GM11168 (cell line): ENCODE results near the gene HLA-B.
"Not testable (repeated sequence)": the region's sequence is repeated elsewhere in the genome, so short reads cannot be mapped to it uniquely, and the experiment has no call there.

ENCODE experiments used
- in situ Hi-C: fragments of 300-500 bp; cut with MboI; formaldehyde crosslinking; loops from one replicate; pipeline ENCODE4 v1.12.0; 2022; ENCODE audit warnings: low sequenced_read_pairs; ENCODE audit not compliant: unreplicated experiment

The HLA-B gene

GRCh38 chr6:31356946-31357466 lies at the start of gene HLA-B:
Gene HLA-B (minus strand): TSS chr6:31357179. CDS start chr6:31357158, 21 bp downstream.
- in situ Hi-C loops: no loop called here

- in situ Hi-C loops: no loop called here
Measured at GRCh38 chr6:31405996-31406395, 49.0 kb upstream of the HLA-B start.

GRCh38 chr6:31404061-31404364 lies 47.0 kb upstream of the HLA-B start:
- in situ Hi-C loops: loop anchor here (5.0 kb wide), 1 partner anchor 38 kb away; no protein-coding TSS in a partner anchor

GRCh38 chr6:31403283-31404060 lies 46.5 kb upstream of the HLA-B start, which contains the start of gene MICA:
Gene MICA (plus strand): TSS chr6:31403595. CDS start chr6:31403633, 38 bp downstream.
- in situ Hi-C loops: loop anchor here (5.0 kb wide), 1 partner anchor 39 kb away; no protein-coding TSS in a partner anchor

GRCh38 chr6:31402324-31403282 lies 45.6 kb upstream of the HLA-B start:
- in situ Hi-C loops: loop anchor here (5.0 kb wide), 1 partner anchor 40 kb away; no protein-coding TSS in a partner anchor

GRCh38 chr6:31401403-31401802 lies 44.4 kb upstream of the HLA-B start:
- in situ Hi-C loops: loop anchor here (5.0 kb wide), 1 partner anchor 41 kb away; no protein-coding TSS in a partner anchor

- in situ Hi-C loops: loop anchor here (5.0 kb wide), 1 partner anchor 42 kb away; no protein-coding TSS in a partner anchor
Measured at GRCh38 chr6:31400467-31401289, 43.7 kb upstream of the HLA-B start.

GRCh38 chr6:31399589-31400466 lies 42.8 kb upstream of the HLA-B start:
- in situ Hi-C loops: loop anchor here (5.0 kb wide), 1 partner anchor 42 kb away; no protein-coding TSS in a partner anchor

GRCh38 chr6:31397901-31398525 lies 41.0 kb upstream of the HLA-B start:
- in situ Hi-C loops: no loop called here

- in situ Hi-C loops: not testable (repeated sequence)
Measured at GRCh38 chr6:31397153-31397499, 40.1 kb upstream of the HLA-B start.

GRCh38 chr6:31396422-31397152 lies 39.6 kb upstream of the HLA-B start:
- in situ Hi-C loops: no loop called here

- in situ Hi-C loops: no loop called here
Measured at GRCh38 chr6:31395832-31396231, 38.9 kb upstream of the HLA-B start.

- in situ Hi-C loops: loop anchor here (5.0 kb wide), 1 partner anchor 93 kb away; no protein-coding TSS in a partner anchor
Measured at GRCh38 chr6:31394381-31394780, 37.4 kb upstream of the HLA-B start.

GRCh38 chr6:31393932-31394331 lies 37.0 kb upstream of the HLA-B start:
- in situ Hi-C loops: loop anchor here (5.0 kb wide), 1 partner anchor 93 kb away; no protein-coding TSS in a partner anchor

- in situ Hi-C loops: loop anchor here (5.0 kb wide), 1 partner anchor 98 kb away; no protein-coding TSS in a partner anchor
Measured at GRCh38 chr6:31389802-31390132, 32.8 kb upstream of the HLA-B start.

- in situ Hi-C loops: not testable (repeated sequence)
Measured at GRCh38 chr6:31388916-31389801, 32.2 kb upstream of the HLA-B start.

- in situ Hi-C loops: no loop called here
Measured at GRCh38 chr6:31386977-31387376, 30.0 kb upstream of the HLA-B start.
